Mesenteric fat pad (tissue), 1 donor: ENCODE results near the gene CMPK2. TPM values are rescaled to one million over a fixed set of nuclear protein-coding genes. Genes with fewer than 3 reads are reported as not detected.
"Not testable (repeated sequence)": the region's sequence is repeated elsewhere in the genome, so short reads cannot be mapped to it uniquely, and the experiment has no call there.

Experiments used
- DNase-seq: peaks from one replicate; pipeline ENCODE4 v3.0.0-alpha.2; 2020; ENCODE audit warnings: low spot score
- long read RNA-seq: library from polyadenylated mRNA; unstranded; transcript quantifications from one replicate; pipeline ENCODE4 v2.0.0, GENCODE V29; 2020
- total RNA-seq: library from RNA; stranded (reverse); fragmentation: NEBNext Ultra II Directional; extraction: Animal tissue kit (Norgen Biotek cat#: 25700); gene quantifications from one replicate; pipeline ENCODE4 v1.2.1, GENCODE V29; 2021
- donor health status: DM: yes; HTN: yes; CAD: no.

Gene CMPK2
- 8.7 TPM for total RNA-seq
- long read RNA-seq, partial matches to known transcripts = 5 of 10 reads
- long read RNA-seq, other reads (novel, unspliced or antisense) = 0 of 10 reads

GRCh38 chr2:6865346-6866274 lies at the start of gene CMPK2:
CMPK2 (minus strand) TSS chr2:6865907; CDS start chr2:6865696, 211 bp downstream.
- DNase-seq = peak; percentile 94

- no peak for DNase-seq
Observed at GRCh38 chr2:6915399-6915798, 49.7 kb upstream of the CMPK2 start.

GRCh38 chr2:6914828-6915227 lies 49.1 kb upstream of the CMPK2 start:
- DNase-seq = no peak

- DNase-seq = no peak
Observed at GRCh38 chr2:6913415-6914157, 47.9 kb upstream of the CMPK2 start.

- no peak for DNase-seq
Observed at GRCh38 chr2:6911721-6912120, 46.0 kb upstream of the CMPK2 start.

GRCh38 chr2:6909431-6910385 lies 44.0 kb upstream of the CMPK2 start:
- DNase-seq = no peak

GRCh38 chr2:6908291-6908690 lies 42.6 kb upstream of the CMPK2 start:
- no peak for DNase-seq

GRCh38 chr2:6906165-6906741 lies 40.5 kb upstream of the CMPK2 start:
- DNase-seq = no peak

GRCh38 chr2:6905668-6906067 lies 40.0 kb upstream of the CMPK2 start:
- DNase-seq = no peak

GRCh38 chr2:6902581-6902980 lies 36.9 kb upstream of the CMPK2 start:
- DNase-seq = not testable (repeated sequence)

- DNase-seq = no peak
Observed at GRCh38 chr2:6896930-6897759, 31.4 kb upstream of the CMPK2 start.

GRCh38 chr2:6893876-6894482 lies 28.3 kb upstream of the CMPK2 start:
- DNase-seq = no peak

- DNase-seq = no peak
Observed at GRCh38 chr2:6888724-6889123, 23.0 kb upstream of the CMPK2 start.

GRCh38 chr2:6887751-6888192 lies 22.1 kb upstream of the CMPK2 start:
- DNase-seq = no peak

- DNase-seq = no peak
Observed at GRCh38 chr2:6885968-6886367, 20.3 kb upstream of the CMPK2 start.

- DNase-seq = no peak
Observed at GRCh38 chr2:6885551-6885950, 19.8 kb upstream of the CMPK2 start.

GRCh38 chr2:6883448-6884122 lies 17.9 kb upstream of the CMPK2 start:
- no peak for DNase-seq

- DNase-seq = no peak
Observed at GRCh38 chr2:6881516-6881915, 15.8 kb upstream of the CMPK2 start.

- no peak for DNase-seq
Observed at GRCh38 chr2:6881046-6881445, 15.3 kb upstream of the CMPK2 start.
